22Rv1 (cell line): ENCODE data around the gene IL4R.

Source experiments
- CTCF ChIP-seq: fragments of 450-650 bp; IDR thresholded peaks from 2 replicates; pipeline ENCODE4 v1.5.1; 2017; ENCODE audit warnings: mild to moderate bottlenecking
- ZFX ChIP-seq: fragments of 450-650 bp; IDR thresholded peaks from 2 replicates; pipeline ENCODE4 v1.6.1; 2017; ENCODE audit warnings: antibody characterized with exemption, borderline replicate concordance

- TF ChIP-seq CTCF: no peak
- no peak for TF ChIP-seq ZFX
Observed at GRCh38 chr16:27332105-27332504, 18.3 kb downstream of the IL4R start.
